ENCODE results near the gene PTBP1. TPM values are rescaled to one million over a fixed set of nuclear protein-coding genes. Genes with fewer than 3 reads are reported as not detected.

PTBP1 gene
- total RNA-seq, 1 donor from 2014 or later, result 417 TPM

DNA sequence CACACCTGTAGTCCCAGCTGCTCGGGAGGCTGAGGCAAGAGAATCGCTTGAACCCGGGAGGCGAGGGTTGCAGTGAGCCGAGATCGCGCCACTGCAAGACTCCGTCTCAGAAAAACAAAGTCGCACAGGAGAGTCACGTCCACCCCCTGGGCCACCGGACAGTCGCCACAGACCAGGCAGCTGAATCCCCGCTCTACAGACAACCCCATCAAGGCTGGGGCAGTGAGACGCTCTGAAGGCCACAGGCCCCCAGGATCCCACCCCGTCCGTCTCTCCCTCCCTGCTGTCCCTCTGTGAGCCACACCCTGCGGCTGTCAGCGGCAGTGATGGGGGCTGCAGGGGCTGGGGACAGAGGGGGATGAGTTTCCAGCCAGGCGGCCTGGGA lies 15.5 kb upstream of the PTBP1 start:
- no peak for DNase-seq
- ChIA-PET POLR2A (no interaction called here), CTCF (no interaction called here)
- H3K4me3 Mint-ChIP-seq, result no peak overlapping the region
- ATAC-seq (ENCODE audit: low read depth), result no peak
- TF ChIP-seq, protein P1, sequence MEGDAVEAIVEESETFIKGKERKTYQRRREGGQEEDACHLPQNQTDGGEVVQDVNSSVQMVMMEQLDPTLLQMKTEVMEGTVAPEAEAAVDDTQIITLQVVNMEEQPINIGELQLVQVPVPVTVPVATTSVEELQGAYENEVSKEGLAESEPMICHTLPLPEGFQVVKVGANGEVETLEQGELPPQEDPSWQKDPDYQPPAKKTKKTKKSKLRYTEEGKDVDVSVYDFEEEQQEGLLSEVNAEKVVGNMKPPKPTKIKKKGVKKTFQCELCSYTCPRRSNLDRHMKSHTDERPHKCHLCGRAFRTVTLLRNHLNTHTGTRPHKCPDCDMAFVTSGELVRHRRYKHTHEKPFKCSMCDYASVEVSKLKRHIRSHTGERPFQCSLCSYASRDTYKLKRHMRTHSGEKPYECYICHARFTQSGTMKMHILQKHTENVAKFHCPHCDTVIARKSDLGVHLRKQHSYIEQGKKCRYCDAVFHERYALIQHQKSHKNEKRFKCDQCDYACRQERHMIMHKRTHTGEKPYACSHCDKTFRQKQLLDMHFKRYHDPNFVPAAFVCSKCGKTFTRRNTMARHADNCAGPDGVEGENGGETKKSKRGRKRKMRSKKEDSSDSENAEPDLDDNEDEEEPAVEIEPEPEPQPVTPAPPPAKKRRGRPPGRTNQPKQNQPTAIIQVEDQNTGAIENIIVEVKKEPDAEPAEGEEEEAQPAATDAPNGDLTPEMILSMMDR (IDR thresholded peaks at IDR 0.05), result no peak
- no peaks in the 10 kb centered on the region for H3K9me3 Mint-ChIP-seq
- H3K4me1 Mint-ChIP-seq, result no peaks in the 10 kb centered on the region
- intact Hi-C loops (cut with micrococcal nuclease), result no loop called here
- peaks cover 6% of the 10 kb centered on the region for H3K27me3 Mint-ChIP-seq
- H3K36me3 Mint-ChIP-seq (ENCODE audit: low read depth), result no peaks in the 10 kb centered on the region
- no peak overlapping the region for H3K27ac Mint-ChIP-seq

DNA sequence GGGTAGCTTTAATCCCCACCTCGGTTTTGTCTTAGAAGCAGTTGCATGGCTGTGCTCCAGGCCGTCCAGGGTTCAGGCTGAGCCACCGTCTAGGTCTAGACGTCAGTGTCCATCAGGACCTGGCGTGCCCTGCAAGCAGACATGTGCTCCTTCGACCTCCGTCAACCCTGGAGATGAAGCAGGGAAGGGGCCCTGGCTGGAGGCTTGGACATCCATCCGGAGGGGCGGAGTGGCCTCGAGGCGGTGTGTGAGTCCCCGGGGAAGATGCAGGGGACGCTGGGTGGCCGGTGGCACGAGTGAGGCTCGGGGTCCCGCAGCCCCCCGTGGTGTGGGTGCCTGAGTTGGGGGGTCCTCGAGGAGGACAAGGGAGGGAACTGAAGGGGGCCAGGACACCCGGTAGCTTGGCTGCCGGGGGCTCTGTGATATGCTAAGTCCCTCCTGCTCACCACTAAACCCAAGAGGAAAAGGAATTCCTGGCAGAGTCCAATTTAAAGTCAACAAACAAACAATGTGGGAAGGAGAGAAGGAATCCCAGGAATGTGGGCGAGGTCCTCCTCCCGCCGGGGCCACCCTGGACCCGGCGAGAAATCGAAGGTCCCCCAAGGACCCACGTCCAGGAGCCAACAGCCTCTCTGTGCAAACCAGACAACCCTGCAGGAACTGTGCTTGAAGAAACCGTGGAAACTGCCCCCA lies 14.9 kb upstream of the PTBP1 start:
- H3K27ac Mint-ChIP-seq, result no peak overlapping the region

DNA sequence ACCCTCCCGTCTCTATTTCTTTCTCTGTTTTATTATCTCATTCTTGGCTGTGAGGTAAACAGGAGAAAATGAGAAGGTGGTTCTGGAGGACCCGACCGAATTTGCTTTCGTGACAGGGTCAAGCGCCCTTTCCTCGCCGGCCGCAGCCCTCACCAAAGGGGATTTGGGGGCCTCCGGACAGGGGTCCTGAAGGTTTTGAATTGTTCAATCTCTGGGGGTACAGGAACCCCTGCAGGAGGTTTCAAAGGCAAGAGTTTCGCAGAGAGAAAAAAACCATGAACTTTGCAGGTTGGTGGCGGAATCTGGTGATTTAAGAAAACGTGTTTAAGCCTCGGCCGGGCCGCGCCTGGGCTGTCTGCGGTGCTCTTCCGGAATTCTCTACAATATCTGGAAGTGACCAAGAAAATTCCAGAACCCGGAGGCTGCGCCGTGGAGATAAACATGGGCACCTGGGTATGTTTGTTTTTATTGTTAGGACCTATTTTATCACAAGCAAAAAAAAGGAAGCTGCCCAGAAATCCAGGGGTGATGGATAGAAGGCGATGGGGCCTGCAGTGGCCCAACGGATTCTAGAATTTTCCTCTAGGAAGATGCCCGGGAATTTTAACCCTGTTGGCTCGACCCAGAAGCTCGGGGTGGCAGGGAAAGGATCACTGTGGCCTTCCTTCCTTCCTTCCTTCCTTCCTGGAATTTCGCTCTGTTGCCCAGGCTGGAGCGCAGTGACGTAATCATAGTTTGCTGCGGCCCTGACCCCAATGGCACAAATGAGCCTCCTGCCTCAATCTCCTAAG lies 14.2 kb upstream of the PTBP1 start:
- TF ChIP-seq, protein P1 (IDR thresholded peaks at IDR 0.05), result no peak
- Mint-ChIP-seq H3K4me3 (no peak overlapping the region), H3K27ac (no peak overlapping the region), H3K9me3 (no peaks in the 10 kb centered on the region), H3K27me3 (peaks cover 6% of the 10 kb centered on the region), H3K4me1 (no peaks in the 10 kb centered on the region), H3K36me3 (ENCODE audit: low read depth) (no peaks in the 10 kb centered on the region)
- intact Hi-C loops (cut with micrococcal nuclease), result no loop called here
- DNase-seq (no peak), ATAC-seq (ENCODE audit: low read depth) (no peak)
- ChIA-PET POLR2A (interaction anchor here (0.6 kb wide), 1 partner anchor 103 kb away, joined by 4 read pairs; no protein-coding TSS in a partner anchor), CTCF (no interaction called here)

More for the DNA sequence above, 14.9 kb upstream of the PTBP1 start:
- Mint-ChIP-seq H3K9me3 (no peaks in the 10 kb centered on the region), H3K36me3 (ENCODE audit: low read depth) (no peaks in the 10 kb centered on the region), H3K4me1 (no peaks in the 10 kb centered on the region), H3K4me3 (no peak overlapping the region), H3K27me3 (peaks cover 6% of the 10 kb centered on the region)
- intact Hi-C loops (cut with micrococcal nuclease), result no loop called here
- ATAC-seq (ENCODE audit: low read depth) (no peak), DNase-seq (no peak)
- POLR2A ChIA-PET, result no interaction called here
- CTCF ChIA-PET, result no interaction called here
- TF ChIP-seq, protein P1 (IDR thresholded peaks at IDR 0.05), result no peak

DNA sequence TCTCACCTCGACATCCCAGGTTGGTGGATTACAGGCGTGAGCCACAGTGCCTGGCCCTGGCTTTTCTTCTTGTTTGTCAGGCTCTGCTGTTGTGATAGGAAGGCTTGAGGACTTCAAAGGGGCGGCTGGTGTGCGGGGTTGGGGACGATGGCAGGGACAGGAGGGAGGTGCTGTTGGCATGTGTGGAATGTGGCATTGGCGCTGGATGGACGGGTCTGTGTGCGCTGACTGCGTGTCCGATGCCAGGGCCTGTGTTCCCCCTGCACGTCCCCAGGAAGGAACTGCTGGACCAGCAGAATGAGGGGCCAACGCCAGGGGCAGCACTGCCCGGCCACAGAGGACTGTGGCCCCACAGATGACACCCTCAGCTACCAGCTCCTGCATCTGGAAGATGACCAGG lies 12.7 kb upstream of the PTBP1 start:
- CTCF ChIA-PET, result no interaction called here
- POLR2A ChIA-PET, result no interaction called here
- no peak overlapping the region for H3K27ac Mint-ChIP-seq

DNA sequence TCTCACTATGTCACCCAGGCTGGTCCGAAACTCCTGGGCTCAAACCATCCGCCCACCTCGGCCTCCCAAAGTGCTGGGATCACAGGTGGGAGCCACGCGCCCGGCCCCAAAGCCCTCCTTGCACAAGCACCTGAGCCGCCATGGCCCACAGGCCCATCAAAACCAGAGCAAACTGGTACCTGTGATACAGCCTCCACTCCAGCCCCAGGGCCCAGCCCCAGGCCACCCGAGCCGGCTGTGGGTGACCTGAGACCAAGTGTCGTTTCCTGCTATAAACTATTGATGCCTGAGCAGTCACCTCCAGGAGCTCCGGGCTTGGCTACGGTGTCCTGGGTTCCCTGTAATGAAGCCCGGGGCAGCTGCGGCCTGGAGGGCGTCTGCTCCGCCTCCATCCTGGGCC lies 9.7 kb upstream of the PTBP1 start:
- intact Hi-C loops (cut with micrococcal nuclease), result no loop called here

More for the DNA sequence above, 12.7 kb upstream of the PTBP1 start:
- intact Hi-C loops (cut with micrococcal nuclease), result no loop called here
- Mint-ChIP-seq H3K36me3 (ENCODE audit: low read depth) (no peaks in the 10 kb centered on the region), H3K27me3 (peaks cover 14% of the 10 kb centered on the region), H3K4me3 (no peak overlapping the region), H3K4me1 (no peaks in the 10 kb centered on the region), H3K9me3 (no peaks in the 10 kb centered on the region)
- ATAC-seq (ENCODE audit: low read depth) (no peak), DNase-seq (no peak)
- TF ChIP-seq, protein P1 (IDR thresholded peaks at IDR 0.05), result no peak

More for the DNA sequence above, 9.7 kb upstream of the PTBP1 start:
- Mint-ChIP-seq H3K27ac (no peak overlapping the region), H3K27me3 (peaks cover 15% of the 10 kb centered on the region), H3K4me1 (no peaks in the 10 kb centered on the region), H3K4me3 (no peak overlapping the region), H3K36me3 (ENCODE audit: low read depth) (no peaks in the 10 kb centered on the region), H3K9me3 (no peaks in the 10 kb centered on the region)
- DNase-seq (no peak), ATAC-seq (ENCODE audit: low read depth) (no peak)
- TF ChIP-seq, protein P1 (IDR thresholded peaks at IDR 0.05), result no peak
- POLR2A ChIA-PET, result no interaction called here
- CTCF ChIA-PET, result no interaction called here
